COLO668 (cell line): ENCODE results near the gene ERMARD.

Source experiments
- DNase-seq: peaks from one replicate; lab custom pipeline; 2025; ENCODE audit not compliant: unreplicated experiment; lab: John Stamatoyannopoulos, UW

ERMARD gene

DNA sequence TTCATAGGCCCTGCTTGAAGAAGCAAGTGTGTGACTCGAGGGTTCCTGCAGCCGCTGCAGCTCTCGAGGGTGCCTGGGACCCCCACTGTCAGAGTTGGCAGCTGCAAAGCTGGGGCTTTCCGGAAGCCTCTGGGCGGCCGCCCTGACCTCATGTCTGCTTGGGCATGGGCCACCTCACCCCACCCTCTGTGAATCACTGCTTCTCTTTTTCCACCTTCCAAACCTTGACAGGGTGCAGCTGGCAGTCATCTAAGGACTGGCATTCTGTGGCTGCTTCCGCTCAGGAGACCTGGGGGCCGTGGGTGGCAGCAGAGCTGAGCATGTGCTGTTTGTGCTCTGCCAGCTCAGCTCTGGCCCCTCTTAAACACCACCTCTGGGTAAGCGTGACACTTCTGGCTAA, 32.0 kb downstream of the ERMARD start:
- DNase-seq: no peak

GRCh38 chr6:169783971-169784820, 32.8 kb downstream of the ERMARD start:
- DNase-seq: no peak

GRCh38 chr6:169784821-169785340, 33.5 kb downstream of the ERMARD start:
- no peak for DNase-seq

DNA sequence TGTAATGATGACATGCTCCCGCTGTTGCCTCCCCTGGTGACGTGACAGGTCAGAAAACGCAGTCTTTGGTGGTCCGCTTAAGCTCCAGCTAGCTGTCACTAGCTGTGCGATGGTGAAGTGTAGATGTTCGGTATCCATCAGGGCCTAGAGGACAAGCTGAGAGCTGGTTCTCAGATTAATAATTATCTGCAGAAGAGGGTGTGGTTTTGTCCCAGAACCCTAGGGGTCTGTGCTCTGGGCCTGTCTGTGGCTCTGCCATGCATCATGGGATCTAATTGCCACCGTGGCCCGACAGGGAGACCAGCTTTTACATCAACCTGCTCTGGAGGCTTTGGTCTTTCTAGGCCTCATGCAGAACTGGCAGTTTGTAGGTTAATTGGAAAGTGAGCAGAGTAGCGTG, 34.1 kb downstream of the ERMARD start:
- DNase-seq: no peak

- no peak for DNase-seq
These were observed 34.9 kb downstream of the ERMARD start for GRCh38 chr6:169786349-169786748.

DNA sequence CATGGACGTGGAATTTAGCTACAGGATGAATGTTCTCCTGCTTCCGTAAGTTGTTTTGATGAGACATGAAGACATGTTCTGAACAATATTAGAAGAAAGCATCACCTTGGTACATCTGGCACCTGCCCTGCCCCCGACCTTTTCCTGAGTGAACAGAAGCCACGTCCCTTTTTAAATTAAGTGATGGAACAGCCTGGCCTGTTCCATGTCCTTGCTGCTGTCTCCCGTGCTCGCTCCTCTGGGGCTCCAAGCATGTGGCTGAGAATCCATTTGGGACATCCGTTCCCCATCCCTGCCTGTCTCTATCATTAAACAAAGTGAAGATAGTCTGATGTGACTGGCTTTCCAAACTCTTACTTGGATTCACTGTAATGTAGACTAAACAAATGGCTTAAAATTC, 36.4 kb downstream of the ERMARD start:
- DNase-seq: no peak

- no peak for DNase-seq
These were observed 37.4 kb downstream of the ERMARD start for GRCh38 chr6:169788809-169789145.

GRCh38 chr6:169789146-169789943, 37.9 kb downstream of the ERMARD start:
- DNase-seq: peak; percentile 32

- peak; percentile 75 for DNase-seq
These were observed 38.8 kb downstream of the ERMARD start for GRCh38 chr6:169789944-169790927.

DNA sequence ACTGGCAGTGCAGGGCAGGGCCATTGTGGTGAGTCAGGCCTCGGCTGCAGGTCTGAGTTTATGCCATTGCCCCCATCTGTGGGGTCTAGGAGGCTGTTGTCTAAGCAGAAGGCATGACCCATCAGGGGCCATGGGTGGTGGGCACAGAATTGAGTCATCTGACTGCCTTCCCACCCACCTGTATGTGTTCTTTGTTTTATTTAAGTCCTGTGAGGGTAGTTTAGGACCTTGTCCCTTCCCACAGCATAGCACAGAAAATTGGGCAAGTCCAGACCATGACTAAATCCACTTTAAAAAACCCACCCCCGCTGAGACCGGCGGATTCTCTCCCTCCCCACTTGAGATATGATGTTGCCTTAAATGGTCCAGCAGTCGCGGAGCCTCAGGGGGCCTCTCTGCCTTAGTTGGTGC, 40.3 kb downstream of the ERMARD start:
- DNase-seq: no peak

DNA sequence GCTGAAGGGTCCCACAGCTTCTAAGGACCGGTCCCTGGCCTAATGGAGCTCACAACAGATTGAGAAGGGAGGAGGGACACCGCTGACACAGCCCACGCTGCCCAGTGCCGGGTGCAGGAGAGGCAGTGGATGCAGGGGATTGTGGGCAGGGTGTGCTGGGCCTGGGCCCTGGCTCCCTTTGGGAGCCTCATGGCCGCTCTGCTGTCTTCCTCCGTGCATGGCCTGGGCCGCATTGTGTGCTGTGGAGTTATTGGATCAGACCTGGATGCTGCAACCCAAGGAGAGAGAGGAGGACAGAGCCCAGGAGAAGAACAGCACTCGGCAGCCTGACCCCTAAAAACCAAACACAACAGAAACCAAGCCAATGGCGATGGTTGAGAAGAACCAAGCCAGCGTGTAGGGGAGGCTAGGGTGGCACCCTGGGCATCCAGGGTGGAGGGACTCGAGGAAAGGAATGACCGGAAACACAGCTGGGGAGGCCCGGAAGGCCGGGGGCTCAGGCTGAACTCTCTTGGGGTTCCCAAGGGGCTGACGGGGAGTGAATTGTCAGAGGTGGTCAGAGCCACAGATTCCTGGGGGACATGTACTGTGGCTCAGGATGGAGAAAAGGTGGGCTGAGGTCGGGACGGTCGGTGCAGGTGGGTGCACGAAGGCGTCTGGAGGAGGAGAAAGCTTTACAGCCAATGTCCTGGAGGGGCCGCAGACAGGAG, 41.0 kb downstream of the ERMARD start:
- DNase-seq: no peak

DNA sequence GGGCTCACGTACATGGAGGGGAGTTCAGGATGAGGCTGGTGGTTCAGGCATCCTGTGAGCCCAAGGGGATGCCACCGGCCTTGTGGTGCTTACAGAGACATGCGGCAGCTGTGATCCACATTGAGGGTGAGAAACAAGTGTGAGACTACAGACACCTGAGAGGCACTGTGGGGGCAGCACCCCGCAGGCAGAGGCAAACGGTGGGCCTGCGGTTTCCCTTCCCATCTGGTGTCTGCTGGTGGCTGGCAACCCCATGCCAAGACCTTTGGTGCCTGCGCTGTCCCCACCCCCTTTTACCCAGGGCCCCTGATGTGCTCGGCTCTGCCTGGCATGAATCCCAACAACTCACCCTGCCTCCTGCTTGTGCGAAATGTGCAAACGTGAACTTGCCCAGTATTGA, 42.0 kb downstream of the ERMARD start:
- DNase-seq: no peak

- peak; percentile 68 for DNase-seq
These were observed 43.1 kb downstream of the ERMARD start for GRCh38 chr6:169794317-169795055.

DNA sequence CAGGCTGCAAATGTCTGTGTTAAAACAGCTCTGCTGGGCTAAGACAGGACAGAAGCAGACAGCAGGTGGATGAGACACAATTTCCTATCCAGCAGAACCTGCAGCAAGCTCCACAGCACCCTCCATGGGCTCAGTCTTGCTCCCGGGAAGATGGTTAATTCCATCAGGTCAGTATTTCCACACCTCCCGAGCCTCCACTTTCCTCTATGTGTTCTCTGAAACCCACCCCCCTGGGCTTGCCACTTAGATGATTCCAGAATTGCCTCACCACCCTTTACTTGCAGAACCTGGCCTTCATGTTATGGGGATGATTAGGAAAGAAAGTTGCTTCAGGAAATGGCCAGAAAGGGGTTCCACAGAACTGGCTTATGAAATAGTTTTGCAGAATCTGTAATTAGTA, 43.8 kb downstream of the ERMARD start:
- DNase-seq: no peak

GRCh38 chr6:169798764-169799473, 47.5 kb downstream of the ERMARD start:
- DNase-seq: no peak

DNA sequence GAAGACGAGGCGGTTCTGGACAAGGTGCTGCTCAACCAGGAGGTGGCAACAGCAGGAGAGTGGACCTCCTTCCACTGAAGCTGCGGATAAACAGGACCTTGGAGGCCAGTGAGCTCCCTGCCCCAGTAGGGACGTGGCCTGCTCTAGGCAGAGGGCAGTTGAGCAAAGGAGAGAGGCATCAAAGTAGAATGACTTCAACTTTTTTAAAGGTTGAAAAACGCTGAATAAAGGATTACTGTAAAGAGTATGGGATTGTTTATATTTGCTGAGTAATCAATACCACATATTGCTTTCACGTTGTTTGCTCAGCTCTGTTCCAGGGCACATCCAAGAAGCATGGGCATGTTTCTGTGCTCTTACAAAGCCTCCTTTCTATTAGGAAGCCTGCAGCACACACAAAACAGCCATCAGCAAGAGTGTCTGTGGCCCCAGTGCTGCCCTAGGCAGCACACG, 48.1 kb downstream of the ERMARD start:
- peak; percentile 16 for DNase-seq

- no peak for DNase-seq
These were observed 48.8 kb downstream of the ERMARD start for GRCh38 chr6:169800116-169800667.

- DNase-seq: peak; percentile 79
These were observed 49.4 kb downstream of the ERMARD start for GRCh38 chr6:169800668-169801395.
